NCI-H1048 (cell line): ENCODE data around the gene SRMS.

Experiments
- DNase-seq: peaks from one replicate; lab custom pipeline; 2025; lab: John Stamatoyannopoulos, UW

Gene SRMS

DNA sequence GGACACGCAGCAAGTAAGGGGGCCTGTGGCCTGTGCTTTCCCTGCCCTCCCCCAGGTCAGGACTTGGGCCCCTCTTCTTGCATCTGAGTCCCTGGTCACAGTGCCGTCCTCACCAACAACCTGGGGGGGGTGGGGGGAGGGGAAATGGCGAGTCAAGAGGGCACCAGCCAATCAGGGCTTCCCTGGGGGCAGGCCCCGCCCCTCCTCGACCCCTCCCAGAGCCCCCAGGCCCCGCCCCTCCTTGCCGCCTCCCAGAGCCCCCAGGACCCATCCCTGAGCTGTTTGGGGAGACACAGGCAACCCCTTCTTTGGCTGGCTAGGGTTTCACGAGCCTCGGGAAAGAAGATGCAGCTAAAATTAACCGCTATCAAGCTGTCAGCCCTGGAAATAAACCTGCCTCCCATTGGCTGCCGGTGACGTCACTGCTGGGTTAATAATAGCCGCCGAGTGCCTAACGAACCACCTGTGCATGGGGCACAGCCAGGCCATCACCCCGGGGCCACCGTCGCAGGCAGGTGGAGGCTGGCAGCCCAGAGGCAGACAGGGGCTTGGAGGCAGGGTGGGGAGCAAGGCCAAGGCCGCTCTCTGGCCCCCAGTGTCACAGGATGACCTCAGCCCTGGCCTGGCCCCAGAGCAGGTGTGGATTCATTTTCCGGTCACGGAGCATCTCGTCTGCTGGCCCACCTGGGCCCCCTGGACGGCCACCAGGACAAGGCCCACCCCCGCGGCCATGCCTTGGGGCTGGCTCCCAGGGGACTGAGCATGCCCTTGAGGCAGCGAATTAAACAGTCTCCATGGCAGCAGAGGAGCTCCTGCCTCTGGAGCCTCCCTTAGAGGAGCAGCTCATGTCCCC, 45.5 kb downstream of the SRMS start:
- no peak for DNase-seq

DNA sequence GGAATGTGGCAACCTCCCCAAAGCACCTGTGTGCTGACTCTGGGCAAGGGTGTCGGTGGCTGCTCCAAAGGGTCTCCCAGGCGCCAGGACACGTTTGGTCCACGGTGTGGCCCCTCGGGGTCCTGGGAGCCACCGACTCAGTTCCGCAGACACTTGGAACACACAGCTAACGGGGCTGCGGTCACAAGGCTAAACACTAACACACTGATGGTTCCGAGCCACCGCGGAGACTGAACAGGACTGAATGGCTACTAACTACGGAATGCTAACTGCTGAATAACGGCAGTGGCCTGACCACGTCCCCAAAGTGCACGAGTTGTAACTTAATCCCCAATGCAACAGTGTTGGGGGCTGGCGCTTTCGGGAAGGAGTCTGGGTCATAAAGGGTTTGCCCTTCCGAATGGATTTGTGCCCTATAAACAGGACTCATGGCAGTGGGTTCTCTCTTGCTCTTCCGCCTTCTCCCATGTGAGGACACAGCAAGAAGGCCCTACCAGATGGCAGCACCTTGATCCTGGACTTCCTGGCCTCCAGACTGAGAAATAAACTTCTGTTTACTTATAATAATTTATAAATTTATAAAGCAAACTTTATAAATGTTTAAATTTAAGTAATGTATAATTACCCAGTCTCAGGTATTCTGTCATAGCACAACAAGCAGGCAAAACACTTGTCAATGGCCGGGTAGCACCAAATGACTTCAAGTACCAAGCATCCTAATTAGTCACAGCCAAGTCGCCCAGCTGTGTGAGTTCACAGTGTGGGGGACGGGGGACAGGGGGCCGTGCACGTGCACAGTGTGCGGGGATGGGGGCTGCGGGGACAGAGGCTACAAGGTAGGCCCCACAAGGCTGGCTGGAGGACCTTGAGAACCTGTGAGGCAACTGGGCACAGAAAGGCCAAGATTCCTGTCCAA, 46.4 kb downstream of the SRMS start:
- DNase-seq: no peak

DNA sequence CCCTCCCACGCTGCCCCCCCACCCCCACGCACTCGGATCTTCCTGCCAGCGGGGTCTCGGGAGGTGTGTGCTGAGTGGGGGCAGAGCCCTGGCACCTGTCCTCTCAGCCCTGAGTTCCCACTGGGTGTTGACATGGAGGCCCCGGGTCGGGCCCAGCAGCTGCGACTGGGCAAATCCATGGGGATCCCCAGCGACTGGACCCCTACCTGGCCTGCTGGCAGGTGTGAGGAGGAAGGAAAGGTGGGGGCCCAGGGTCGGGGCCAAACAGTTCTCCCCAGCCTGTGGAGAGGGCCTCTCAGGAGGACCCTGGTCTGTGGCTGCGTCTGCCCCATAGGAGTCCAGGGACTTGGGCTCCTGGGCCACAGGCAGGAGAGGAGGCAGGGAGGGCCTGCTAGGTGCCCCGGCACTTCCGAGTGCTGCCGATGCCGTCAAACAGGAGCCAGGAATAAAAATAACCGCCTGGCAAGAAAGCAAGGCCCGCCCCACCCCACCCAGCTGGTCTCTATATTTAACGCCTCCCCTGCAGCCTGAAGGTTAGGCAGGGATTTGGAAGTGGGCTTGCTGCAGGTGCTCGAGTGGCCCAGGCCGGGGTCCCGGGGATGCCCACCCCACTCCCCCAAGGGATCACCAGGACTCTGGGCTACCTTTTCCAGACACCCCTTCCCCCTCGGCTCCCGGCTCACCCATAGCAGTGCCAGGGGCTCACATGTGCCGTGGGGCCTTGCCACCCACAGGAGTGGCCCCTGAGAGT, 47.2 kb downstream of the SRMS start:
- DNase-seq: no peak

DNA sequence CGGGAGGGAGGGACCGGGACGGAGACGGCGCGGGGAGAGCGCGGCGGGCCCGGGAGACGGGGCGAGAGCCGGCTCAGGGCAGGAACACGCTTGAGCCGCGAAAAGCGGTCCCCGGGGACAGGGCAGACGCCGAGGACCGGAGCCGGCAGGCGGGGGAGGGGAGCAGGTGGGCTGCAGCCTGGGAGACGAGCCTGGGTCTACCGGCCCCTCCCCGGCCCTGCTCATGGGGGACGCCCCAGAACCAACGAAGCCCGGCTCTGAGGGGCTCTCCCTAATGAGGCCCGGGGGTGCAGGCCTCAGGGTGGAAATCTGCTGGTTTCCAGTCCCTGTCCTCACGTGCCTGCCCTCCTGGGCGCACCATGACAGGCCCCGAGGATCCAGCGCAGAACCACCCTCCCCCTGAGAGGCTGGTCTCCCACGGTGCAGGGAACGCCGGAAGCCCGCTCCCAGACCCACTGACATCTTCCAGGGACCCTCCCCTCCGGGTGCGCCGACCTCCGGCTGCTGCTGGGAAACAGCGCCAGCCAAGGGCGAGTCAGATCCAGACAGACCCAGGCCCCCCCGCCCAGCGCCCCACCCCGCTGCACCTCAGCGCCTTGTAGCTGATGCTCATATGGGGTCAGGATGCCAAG, 48.1 kb downstream of the SRMS start:
- no peak for DNase-seq

DNA sequence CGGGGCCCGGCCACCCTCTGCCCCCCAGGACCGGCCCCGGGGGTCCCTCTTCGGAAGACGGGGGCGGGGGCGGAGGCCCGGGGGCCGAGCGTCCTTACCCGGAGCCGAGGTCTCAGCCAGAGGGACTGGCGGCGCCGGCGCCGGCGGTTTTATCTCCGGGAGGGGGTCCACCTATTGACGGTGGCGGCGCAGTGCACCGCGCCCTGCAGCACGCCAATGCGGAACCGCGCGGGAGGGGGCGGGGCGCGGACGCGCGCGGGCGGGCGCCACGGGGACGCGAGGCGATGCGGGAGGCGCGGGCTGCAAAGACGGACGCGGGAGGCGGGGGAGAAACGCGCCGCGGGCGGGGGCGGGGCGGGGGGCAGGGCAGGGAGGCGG, 48.6 kb downstream of the SRMS start, which contains the start of gene EEF1A2:
Gene EEF1A2 (minus strand): TSS at position 124 of the 378 bp plus-strand sequence. CDS start 1,320 bp downstream, outside the sequence.
- DNase-seq: no peak

DNA sequence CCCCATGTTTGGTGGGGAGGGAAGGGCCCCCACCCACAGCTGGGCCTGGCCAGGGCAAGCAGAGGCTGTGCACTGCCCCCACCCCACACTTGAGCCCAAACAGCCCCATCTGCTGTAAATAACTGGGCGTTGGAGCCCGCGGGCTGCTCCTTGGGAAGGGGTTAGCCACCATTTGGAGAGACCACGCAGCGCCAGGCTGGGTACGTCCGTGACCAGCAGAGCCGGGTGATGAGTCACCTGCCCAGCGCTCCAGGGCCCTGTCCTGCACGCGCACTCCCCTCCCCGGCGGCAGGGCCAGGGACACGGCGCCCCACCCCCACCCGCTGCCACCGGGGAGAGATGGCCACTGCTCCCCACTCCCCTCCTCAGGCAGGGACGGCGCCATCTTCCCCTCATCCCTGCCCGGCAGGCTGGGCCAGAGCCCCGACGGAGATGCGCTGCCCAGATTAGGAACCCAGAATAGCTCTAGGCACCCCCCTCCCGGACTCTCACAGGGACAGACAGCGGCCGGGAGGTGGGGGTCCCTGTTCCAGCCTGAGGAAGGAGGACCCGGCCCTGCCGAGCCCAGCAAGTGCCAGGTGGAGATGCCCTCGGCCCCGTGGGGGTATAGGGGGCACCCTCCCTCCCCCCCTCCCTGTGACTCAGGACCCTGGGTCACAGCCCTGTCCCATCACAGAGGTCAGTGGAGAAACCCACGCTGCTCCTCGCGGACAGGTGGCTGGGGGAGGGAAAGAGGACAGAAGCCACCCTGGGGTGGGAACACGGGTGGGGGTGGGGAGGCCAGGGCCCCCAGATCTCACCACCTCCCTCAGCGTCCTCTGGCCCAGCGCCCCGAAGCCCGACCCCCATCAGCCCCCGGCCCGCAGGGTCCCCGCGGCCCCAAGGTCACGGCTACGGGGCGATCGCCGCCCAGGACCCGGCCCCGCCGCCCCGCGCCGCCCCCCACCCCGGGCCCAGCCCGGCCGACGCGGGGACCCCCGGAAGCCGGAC, 49.3 kb downstream of the SRMS start:
- DNase-seq: no peak

DNA sequence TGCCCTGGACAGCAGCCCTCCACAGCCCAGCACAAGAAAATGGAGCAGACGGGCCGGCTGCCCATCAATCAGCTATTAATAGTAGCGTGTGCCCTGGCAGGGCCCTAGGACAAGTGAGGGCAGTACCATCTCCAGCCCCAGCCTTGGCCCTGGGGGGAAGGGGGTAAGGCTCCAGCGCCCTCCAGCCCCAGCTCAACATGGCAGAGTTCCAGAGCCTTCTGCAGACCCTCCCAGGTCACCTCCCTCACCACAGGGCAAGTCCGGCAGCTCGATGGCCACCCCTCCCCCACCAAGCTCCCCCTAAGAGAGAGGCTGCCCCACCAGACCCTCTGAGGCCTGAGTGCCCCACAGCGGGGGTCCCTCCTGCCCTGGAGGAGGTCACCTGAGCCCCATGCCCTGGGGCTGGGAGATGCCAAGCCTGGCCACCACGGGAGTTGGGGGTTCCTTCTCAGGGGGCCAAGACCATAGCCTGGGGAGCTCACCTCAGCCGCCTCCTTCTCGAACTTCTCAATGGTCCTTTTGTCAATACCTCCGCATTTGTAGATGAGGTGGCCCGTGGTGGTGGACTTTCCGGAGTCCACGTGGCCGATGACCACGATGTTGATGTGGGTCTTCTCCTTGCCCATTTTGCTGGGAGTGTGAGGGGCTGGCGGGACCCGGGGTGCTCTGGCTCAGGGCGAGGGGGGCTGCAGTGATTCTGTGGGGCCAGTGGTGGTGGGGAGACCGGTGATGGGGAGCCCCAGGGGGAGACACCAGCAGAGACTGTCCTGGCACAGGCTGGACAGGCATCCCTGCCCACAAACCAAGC, 50.2 kb downstream of the SRMS start:
- DNase-seq: no peak

DNA sequence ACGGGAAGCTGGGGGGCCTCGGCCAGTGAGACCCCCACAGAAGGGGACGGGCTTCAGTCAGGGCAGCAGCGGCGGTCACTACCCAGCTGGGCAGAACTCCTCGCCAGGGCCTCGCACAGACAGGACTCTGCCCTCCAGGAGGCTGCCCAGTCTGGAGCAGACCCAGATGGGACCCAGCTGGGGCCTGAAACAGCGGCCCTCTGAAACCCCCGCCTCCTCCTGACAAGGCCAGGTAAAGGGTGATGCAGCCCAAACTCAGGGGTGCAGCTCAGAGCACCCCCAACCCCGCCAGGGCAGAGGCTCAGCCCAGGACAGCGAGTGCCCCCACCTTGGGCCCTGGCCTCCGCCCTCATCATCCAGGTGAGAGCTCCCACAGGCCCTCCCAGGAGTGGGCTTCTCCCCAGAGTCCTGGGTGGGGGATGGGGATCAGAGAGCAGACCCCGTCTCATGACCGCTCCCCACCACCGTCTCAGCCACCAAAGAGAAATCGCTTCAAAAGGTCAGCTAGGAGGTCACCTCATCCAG, 50.9 kb downstream of the SRMS start:
- no peak for DNase-seq

DNA sequence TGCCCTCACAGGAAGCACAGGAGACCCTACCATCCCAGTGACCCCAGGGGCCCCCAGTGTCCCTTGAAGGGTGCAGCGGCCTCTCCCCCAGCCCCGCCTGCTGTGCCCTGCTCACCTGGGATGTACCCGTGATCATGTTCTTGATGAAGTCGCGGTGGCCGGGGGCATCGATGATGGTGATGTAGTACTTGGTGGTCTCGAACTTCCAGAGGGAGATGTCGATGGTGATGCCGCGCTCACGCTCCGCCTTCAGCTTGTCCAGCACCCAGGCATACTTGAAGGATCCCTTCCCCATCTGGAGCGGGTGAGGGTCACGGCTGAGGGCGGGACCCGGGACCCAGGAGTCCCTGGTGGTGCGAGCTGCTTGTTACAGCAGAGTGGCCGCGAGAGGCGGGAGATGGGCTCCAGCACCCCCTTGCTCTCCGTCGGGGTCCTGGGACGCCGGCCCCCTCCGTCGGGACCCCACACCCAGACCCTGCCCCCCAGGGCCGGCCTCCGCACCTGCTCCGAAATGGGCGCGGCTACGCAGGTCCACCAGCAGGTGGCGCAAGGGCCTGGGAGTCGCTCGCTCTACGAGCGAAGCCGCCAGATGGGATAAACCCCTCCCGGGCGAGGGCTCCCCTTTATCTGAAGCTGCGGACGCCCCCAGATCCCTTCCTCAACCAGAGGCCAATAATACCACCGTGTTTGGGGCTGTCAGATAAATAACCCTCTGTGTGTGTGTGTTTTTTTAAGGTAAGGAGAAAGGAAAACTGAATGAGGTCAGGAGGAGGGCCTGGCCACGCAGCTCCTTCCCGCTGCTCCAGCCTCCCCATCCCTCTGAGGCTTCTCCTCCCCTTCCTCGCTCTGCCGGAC, 51.6 kb downstream of the SRMS start:
- DNase-seq: no peak

DNA sequence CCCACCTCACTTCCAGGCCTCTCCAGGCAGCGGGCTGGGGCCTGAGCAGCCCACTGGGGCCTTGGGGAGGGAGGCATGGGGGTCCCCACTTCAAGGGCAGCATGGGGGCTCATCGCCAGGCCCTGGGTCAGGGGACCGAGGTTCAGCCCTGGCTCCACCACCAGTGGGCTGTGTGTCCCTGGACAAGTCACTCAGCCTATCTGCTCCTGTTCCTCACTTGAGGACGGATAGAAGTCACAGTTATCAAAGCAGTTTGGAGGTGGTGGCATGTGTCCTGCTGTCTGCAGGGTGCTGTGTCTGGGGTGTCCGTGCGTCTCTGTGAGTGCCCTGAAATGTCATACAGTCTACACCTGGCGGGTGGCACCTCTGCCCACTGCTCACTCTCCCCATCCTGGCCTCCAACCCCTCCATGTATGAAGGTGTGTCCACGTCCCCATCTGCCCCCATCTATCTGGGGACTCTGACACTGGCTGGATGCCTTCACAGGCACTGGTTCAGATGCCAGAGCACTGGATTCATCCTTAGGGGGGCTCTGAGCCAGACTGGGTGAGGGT, 52.3 kb downstream of the SRMS start:
- DNase-seq: no peak

DNA sequence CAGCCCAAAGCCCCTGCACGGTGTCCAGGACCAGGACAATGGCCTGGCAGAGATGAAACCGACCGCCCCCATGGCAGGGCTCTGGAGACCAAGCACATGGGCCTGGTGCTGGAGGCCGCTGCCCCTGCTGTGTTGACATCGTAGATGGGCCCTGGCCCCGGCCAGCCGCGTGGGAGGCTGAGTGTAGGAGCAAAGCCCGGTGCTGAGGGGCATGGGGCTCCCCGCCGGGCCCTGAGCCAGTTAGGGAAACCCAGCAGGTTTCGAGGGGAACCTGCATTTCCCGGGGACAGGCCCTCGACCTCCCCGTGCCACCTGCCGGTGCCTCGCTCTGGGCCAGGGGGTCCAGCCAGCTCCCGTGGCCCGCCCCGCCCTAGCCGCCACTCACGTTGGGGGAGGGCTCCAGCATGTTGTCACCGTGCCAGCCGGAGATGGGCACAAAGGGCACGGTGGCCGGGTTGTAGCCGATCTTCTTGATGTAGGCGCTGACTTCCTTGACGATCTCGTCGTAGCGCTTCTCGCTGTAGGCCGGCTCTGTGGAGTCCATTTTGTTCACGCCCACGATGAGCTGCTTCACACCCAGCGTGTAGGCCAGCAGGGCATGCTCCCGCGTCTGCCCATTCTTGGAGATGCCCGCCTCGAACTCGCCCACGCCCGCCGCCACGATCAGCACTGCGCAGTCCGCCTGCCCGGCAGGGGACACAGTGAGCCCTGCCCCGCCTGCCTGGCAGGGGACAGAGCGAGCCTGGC, 53.0 kb downstream of the SRMS start:
- no peak for DNase-seq

DNA sequence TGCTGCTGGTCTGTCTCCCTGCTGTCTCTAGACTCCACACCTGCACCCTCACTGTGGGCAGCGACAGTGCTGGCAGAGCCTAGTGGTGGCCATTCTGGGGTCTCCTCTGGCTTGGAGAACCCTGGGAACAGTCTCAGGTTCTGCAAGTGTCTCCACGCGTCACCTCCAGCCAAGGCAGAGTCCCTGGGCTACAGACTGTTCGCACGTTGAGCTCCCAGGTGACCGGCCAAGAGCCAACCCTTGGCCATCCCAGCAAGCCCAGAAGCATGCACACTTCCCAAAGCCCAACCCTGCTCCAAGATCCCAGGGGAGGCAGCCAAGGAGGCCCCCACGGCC, 53.5 kb downstream of the SRMS start:
- DNase-seq: no peak

DNA sequence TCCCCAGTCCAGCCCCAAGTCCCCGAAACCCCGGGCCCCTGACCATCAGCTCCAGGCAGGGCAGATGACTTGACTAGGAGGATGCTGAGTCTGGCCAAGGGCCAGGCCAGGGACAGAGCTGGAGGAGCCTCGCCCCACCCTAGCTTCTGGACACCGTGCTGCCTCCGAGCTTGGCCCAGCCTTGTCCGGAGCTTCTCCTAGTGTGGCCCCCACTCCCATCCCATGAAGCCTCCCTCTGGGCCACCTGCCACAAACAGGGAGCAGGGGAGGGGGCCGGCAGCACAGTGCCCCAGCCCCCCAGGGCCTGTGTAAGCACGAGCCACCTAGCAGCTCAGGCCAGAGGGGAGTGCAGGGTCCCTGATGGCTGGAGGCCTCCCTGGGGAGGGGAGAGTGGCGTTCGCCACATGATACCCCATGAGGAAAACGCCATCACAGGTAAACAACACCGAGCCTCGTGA, 54.0 kb downstream of the SRMS start:
- DNase-seq: no peak

DNA sequence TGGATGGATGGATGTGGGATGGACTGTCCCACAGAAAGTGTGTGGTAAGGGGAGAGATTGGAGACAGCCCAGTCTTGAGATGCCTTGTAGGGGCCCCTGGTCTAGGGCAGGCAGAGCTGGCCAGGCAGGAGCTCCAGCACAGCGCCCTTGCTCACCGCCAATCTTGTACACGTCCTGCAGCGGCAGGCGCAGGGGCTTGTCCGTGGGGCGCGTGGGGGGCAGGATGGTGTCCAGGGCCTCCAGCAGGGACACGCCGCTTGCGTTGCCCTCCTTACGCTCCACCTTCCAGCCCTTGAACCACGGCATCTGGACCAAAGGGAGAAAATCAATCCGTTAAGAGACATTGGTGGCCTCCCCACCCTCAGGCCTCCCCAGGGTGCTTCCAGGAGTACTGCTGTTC, 54.6 kb downstream of the SRMS start:
- no peak for DNase-seq

DNA sequence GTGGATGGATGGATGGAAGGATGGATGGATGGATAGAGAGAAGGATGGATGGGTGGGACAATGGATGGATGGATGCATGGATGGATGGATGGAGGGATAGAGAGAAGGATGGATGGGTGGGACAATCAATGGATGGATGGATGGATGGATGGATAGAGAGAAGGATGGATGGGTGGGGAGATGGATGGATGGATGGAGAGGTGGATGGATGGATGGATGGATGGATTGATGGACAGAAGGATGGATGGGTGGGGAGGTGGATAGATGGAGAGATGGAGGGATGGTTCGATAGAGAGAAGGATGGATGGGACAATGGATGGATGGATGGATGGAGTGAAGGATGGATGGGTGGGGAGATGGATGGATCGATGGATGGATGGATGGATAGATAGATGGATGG, 55.0 kb downstream of the SRMS start:
- no peak for DNase-seq

DNA sequence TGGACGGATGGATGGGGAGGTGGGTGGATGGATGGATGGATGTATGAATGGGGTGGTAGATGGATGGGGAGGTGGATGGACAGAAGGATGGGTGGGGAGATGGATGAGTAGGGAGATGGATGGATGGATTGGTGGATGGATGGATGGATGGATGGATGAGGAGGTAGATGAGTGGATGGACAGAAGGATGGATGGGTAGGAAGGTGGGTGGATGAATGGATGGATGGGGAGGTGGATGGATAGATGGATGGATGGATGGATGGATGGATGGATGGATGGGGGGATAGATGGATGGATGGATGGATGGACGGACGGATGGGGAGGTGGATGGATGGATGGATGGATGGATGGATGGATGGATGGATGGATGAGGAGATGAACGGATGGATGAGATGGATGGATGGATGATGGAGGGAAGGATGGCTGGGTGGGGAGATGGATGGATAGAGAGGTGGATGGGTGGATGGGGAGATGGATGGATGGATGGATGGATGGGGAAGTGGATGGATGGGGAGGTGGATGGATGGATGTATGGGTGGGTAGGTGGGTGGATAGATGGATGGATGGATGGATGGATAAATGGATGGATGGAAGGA, 55.8 kb downstream of the SRMS start:
- no peak for DNase-seq

DNA sequence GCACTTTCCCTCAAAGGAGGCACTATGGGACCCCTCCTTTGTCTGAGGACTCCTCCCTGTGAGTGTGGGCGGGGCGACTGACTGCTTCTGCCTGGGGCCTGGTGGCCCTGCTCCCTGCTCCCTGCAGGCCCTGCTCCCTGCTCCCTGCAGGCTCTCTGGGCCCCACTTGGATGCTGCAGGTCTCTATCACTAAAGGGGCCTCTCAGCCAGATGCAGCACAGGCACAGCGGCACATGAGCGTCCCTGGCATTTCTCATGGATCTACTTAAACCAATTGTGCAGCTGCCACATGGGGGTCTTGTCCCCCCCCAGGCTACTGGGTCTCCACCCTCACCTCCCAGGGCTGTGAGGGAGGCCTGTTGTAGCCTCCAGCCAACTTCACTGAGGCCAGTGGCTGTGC, 56.5 kb downstream of the SRMS start:
- no peak for DNase-seq
